SU-DHL-6 (cell line): ENCODE measurements around the gene CTNS.

Source experiments
- H2AFZ ChIP-seq: fragments of 200-600 bp; sonication (generic); 2 replicates; pipeline ENCODE4 v1.6.1; 2014; ENCODE audit warnings: low read depth, mild to moderate bottlenecking, moderate library complexity, mixed read lengths, antibody characterized with exemption, low read length; ENCODE audit not compliant: severe bottlenecking
- H3F3A ChIP-seq: fragments of 200-600 bp; shearing (Covaris generic); 2 replicates; pipeline ENCODE4 v1.6.0; 2016; ENCODE audit warnings: antibody characterized with exemption, mild to moderate bottlenecking; ENCODE audit not compliant: insufficient read depth
- H3K27ac ChIP-seq: fragments of 200-600 bp; sonication (generic); 2 replicates; pipeline ENCODE4 v1.5.1; 2016; ENCODE audit warnings: low read depth, mild to moderate bottlenecking, low read length, moderate library complexity, mixed read lengths
- H3K27me3 ChIP-seq: fragments of 200-600 bp; sonication (generic), shearing (Covaris generic); 2 replicates; pipeline ENCODE4 v1.6.0; 2014; ENCODE audit warnings: mild to moderate bottlenecking, low read length
- H3K36me3 ChIP-seq: fragments of 200-600 bp; sonication (generic); 2 replicates; pipeline ENCODE4 v1.6.1; 2014; ENCODE audit warnings: mild to moderate bottlenecking, low read length, mixed read lengths
- H3K4me2 ChIP-seq: fragments of 300-600, 200-600 bp; shearing (Covaris generic), sonication (generic); 2 replicates; pipeline ENCODE4 v1.6.0; 2014; ENCODE audit warnings: low read length, low read depth, mild to moderate bottlenecking; ENCODE audit not compliant: poor library complexity, severe bottlenecking
- H3K4me3 ChIP-seq: fragments of 200-600 bp; sonication (generic); 2 replicates; pipeline ENCODE4 v1.5.1; 2014; ENCODE audit warnings: antibody characterized with exemption, low read length, mild to moderate bottlenecking, mixed read lengths; ENCODE audit not compliant: insufficient read depth, poor library complexity, severe bottlenecking
- H3K79me2 ChIP-seq: fragments of 200-600 bp; sonication (generic); 2 replicates; pipeline ENCODE4 v1.6.1; 2014; ENCODE audit warnings: mild to moderate bottlenecking, low read length, moderate library complexity; ENCODE audit not compliant: insufficient read depth
- H3K9ac ChIP-seq: fragments of 200-600 bp; sonication (generic); 2 replicates; pipeline ENCODE4 v1.7.0; 2014; ENCODE audit warnings: mild to moderate bottlenecking, low read length
- H3K9me2 ChIP-seq: fragments of 200-600 bp; sonication (generic); replicated peaks from 2 replicates; pipeline ENCODE4 v1.6.1; 2014; ENCODE audit warnings: low read length; ENCODE audit not compliant: insufficient read depth
- H3K9me3 ChIP-seq: fragments of 200-600 bp; sonication (generic); 2 replicates; pipeline ENCODE4 v1.6.1; 2014; ENCODE audit warnings: low read length, mixed read lengths; ENCODE audit not compliant: insufficient read depth
- H4K20me1 ChIP-seq: fragments of 200-600 bp; sonication (generic); 2 replicates; pipeline ENCODE4 v1.6.1; 2014; ENCODE audit warnings: low read depth, mild to moderate bottlenecking, antibody characterized with exemption, low read length, moderate library complexity, mixed read lengths
- CTCF ChIP-seq: fragments of 200-600 bp; sonication (generic); IDR thresholded peaks from one replicate; pipeline ENCODE4 v1.5.1; 2017; ENCODE audit warnings: antibody characterized with exemption, mild to moderate bottlenecking, low read length, moderate library complexity; ENCODE audit not compliant: insufficient read depth, poor library complexity, severe bottlenecking
- EZH2phosphoT487 ChIP-seq: fragments of 200-600 bp; sonication (generic), shearing (Covaris generic); conservative IDR thresholded peaks from 2 replicates; pipeline ENCODE4 v1.6.1; 2018; ENCODE audit warnings: mild to moderate bottlenecking, antibody characterized with exemption, low read length, moderate library complexity, mixed read lengths

Gene CTNS

DNA sequence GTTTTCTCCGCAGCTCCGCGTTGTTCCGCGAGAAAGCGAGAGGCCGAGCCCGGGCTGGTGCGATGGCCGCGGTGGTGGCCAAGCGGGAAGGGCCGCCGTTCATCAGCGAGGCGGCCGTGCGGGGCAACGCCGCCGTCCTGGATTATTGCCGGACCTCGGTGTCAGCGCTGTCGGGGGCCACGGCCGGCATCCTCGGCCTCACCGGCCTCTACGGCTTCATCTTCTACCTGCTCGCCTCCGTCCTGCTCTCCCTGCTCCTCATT lies 32.5 kb downstream of the CTNS start:
- H3K79me2 ChIP-seq: peaks cover 21% of the 10 kb centered on the region
- peak overlapping the region; percentile 79 for H3K4me2 ChIP-seq
- H3K27ac ChIP-seq: peak overlapping the region; percentile 30
- peak overlapping the region; percentile 21 for H2AFZ ChIP-seq
- peak overlapping the region; percentile 83 for H3K9ac ChIP-seq
- no peaks in the 10 kb centered on the region for H3K9me3 ChIP-seq
- 0 out of 2 replicates have a peak, but pooled peaks cover 7% of the 10 kb centered on the region for H3F3A ChIP-seq
- H3K36me3 ChIP-seq: no peaks in the 10 kb centered on the region
- no peaks in the 10 kb centered on the region for H3K9me2 ChIP-seq
- H3K4me3 ChIP-seq: peak overlapping the region; percentile 75
- H3K27me3 ChIP-seq: no peaks in the 10 kb centered on the region
- H4K20me1 ChIP-seq: no peaks in the 10 kb centered on the region
- TF ChIP-seq CTCF (no peak), EZH2phosphoT487 (no peak)

- Histone ChIP-seq H2AFZ (no peak overlapping the region), H3K79me2 (peaks cover 21% of the 10 kb centered on the region), H3K9me2 (no peaks in the 10 kb centered on the region), H3K9ac (peak overlapping the region; percentile 83), H3K4me3 (peak overlapping the region; percentile 75), H3K4me2 (peak overlapping the region; percentile 79), H3F3A (0 out of 2 replicates have a peak, but pooled peaks cover 7% of the 10 kb centered on the region), H3K27me3 (no peaks in the 10 kb centered on the region), H4K20me1 (no peaks in the 10 kb centered on the region), H3K27ac (no peak overlapping the region), H3K36me3 (no peaks in the 10 kb centered on the region), H3K9me3 (no peaks in the 10 kb centered on the region)
- TF ChIP-seq CTCF (no peak), EZH2phosphoT487 (no peak)
Observed at GRCh38 chr17:3669548-3669947, 33.0 kb downstream of the CTNS start.

DNA sequence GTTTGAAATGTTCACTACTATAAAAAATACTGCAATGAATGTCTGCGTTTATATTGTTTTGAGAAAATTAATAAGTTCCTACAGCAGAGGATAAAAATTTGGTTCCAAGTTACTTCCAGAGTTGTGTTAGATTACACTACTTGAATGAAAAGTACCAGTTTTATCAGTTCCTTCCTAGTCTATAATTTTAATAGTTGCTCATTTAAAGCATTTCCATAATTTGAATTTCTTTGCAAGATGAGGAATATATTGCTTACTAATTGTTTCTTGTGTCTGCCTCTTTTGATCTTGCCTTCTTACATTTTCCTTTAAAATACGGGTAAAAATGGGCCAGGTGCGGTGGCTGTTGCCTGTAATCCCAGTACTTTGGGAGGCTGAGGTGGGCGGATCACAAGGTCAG lies 36.0 kb downstream of the CTNS start:
- 0 out of 2 replicates have a peak, but pooled peaks cover 7% of the 10 kb centered on the region for H3F3A ChIP-seq
- no peaks in the 10 kb centered on the region for H3K27me3 ChIP-seq
- no peak overlapping the region for H3K9ac ChIP-seq
- no peak overlapping the region for H3K27ac ChIP-seq
- no peaks in the 10 kb centered on the region for H3K9me3 ChIP-seq
- no peak overlapping the region for H3K4me2 ChIP-seq
- no peak overlapping the region for H3K4me3 ChIP-seq
- no peak for TF ChIP-seq CTCF
- TF ChIP-seq EZH2phosphoT487: no peak
- H3K9me2 ChIP-seq: no peaks in the 10 kb centered on the region
- peaks cover 21% of the 10 kb centered on the region for H3K79me2 ChIP-seq
- H3K36me3 ChIP-seq: no peaks in the 10 kb centered on the region
- H2AFZ ChIP-seq: no peak overlapping the region
- no peaks in the 10 kb centered on the region for H4K20me1 ChIP-seq
